Neuronal stem cell (in vitro differentiated cells): Measurements from ENCODE around the gene CYP2W1.
A peak's percentile ranks its signal among the peaks of the same experiment; 100 is the strongest.

Source experiments
- DNase-seq: peaks from one replicate; pipeline ENCODE4 v3.0.0-alpha.2; 2013; ENCODE audit warnings: low spot score
- H2AFZ ChIP-seq: one replicate; pipeline ENCODE4 v1.6.1; 2013; ENCODE audit warnings: mild to moderate bottlenecking, low read length, inconsistent platforms
- H2AK5ac ChIP-seq: 2 replicates; pipeline ENCODE4 v1.6.1; 2013; ENCODE audit warnings: low read depth, mild to moderate bottlenecking, inconsistent platforms, low read length, moderate library complexity, mixed read lengths
- H2BK120ac ChIP-seq: 2 replicates; pipeline ENCODE4 v1.6.1; 2013; ENCODE audit warnings: low read depth, mild to moderate bottlenecking, inconsistent platforms, low read length, moderate library complexity, mixed read lengths
- H2BK12ac ChIP-seq: one replicate; pipeline ENCODE4 v1.6.1; 2013; ENCODE audit warnings: low read length, inconsistent platforms
- H2BK15ac ChIP-seq: 2 replicates; pipeline ENCODE4 v1.6.1; 2013; ENCODE audit warnings: mild to moderate bottlenecking, low read length, inconsistent platforms, mixed read lengths
- H2BK5ac ChIP-seq: one replicate; pipeline ENCODE4 v1.6.1; 2013; ENCODE audit warnings: inconsistent platforms, mild to moderate bottlenecking, low read length, moderate library complexity
- H3K14ac ChIP-seq: one replicate; pipeline ENCODE4 v1.6.1; 2013; ENCODE audit warnings: low read length, inconsistent platforms
- H3K18ac ChIP-seq: 2 replicates; pipeline ENCODE4 v1.6.1; 2013; ENCODE audit warnings: low read length, inconsistent platforms
- H3K23ac ChIP-seq: 2 replicates; pipeline ENCODE4 v1.6.1; 2013; ENCODE audit warnings: low read depth, mild to moderate bottlenecking, mixed read lengths, low read length, inconsistent platforms; ENCODE audit not compliant: poor library complexity
- H3K27ac ChIP-seq: replicated peaks from 3 replicates; pipeline ENCODE4 v1.5.1; 2013; ENCODE audit warnings: low read length, inconsistent platforms
- H3K27me3 ChIP-seq, 3 experiments: 2 replicates each; pipeline ENCODE4 v1.6.1; 2013; ENCODE audit warnings: low read length in 3 of 3, mild to moderate bottlenecking in 2 of 3, inconsistent platforms in 1 of 3, low read depth in 1 of 3, mixed read lengths in 1 of 3, moderate library complexity in 1 of 3; ENCODE audit not compliant: control insufficient read depth in 3 of 3, insufficient read depth in 3 of 3
- H3K36me3 ChIP-seq, 2 donors: replicated peaks in 1 of 2; 2 replicates each; pipeline ENCODE4 v1.6.1; 2013; ENCODE audit warnings: low read length in 2 of 2; ENCODE audit not compliant: control insufficient read depth in 2 of 2, insufficient read depth in 2 of 2
- H3K4ac ChIP-seq: 2 replicates; pipeline ENCODE4 v1.6.1; 2013; ENCODE audit warnings: inconsistent platforms, mild to moderate bottlenecking, low read length, moderate library complexity
- H3K4me1 ChIP-seq, 2 donors: 1 replicate in 1 of 2; 2 replicates in 1 of 2; pipeline ENCODE4 v1.6.1; 2013; ENCODE audit warnings: low read length in 2 of 2, low read depth in 1 of 2; ENCODE audit not compliant: control insufficient read depth in 2 of 2, insufficient read depth in 1 of 2
- H3K4me2 ChIP-seq: one replicate; pipeline ENCODE4 v1.6.1; 2013; ENCODE audit warnings: mild to moderate bottlenecking, low read length, inconsistent platforms; ENCODE audit not compliant: insufficient read depth, poor library complexity, severe bottlenecking
- H3K4me3 ChIP-seq, 2 donors: 2 replicates each; pipeline ENCODE4 v1.5.1; 2013; ENCODE audit warnings: low read length in 2 of 2, mild to moderate bottlenecking in 2 of 2, inconsistent platforms in 1 of 2, moderate library complexity in 1 of 2
- H3K79me1 ChIP-seq: one replicate; pipeline ENCODE4 v1.6.1; 2013; ENCODE audit warnings: low read depth, mild to moderate bottlenecking, inconsistent platforms, low read length, moderate library complexity
- H3K9ac ChIP-seq: one replicate; pipeline ENCODE4 v1.6.1; 2013; ENCODE audit warnings: mild to moderate bottlenecking, low read depth, low read length, inconsistent platforms; ENCODE audit not compliant: poor library complexity
- H3K9me3 ChIP-seq, 2 donors: replicated peaks in 1 of 2; 2 replicates each; pipeline versions ENCODE3 to v1.6.1; 2013; ENCODE audit warnings: low read length in 2 of 2, mild to moderate bottlenecking in 2 of 2, inconsistent platforms in 1 of 2, low read depth in 1 of 2, mixed read lengths in 1 of 2, moderate library complexity in 1 of 2; ENCODE audit not compliant: control insufficient read depth in 2 of 2, insufficient read depth in 1 of 2
- H4K8ac ChIP-seq: one replicate; pipeline ENCODE4 v1.6.1; 2013; ENCODE audit warnings: low read depth, mild to moderate bottlenecking, inconsistent platforms, low read length, moderate library complexity
- H4K91ac ChIP-seq: one replicate; pipeline ENCODE4 v1.6.1; 2013; ENCODE audit warnings: low read length, low read depth, mild to moderate bottlenecking, inconsistent platforms; ENCODE audit not compliant: poor library complexity
- WGBS, 2 donors: extraction: QIAGEN DNeasy Blood & Tissue Kit; methylation state at CpG; one replicate each; pipeline ENCODE4 v1.1.7; 2013; ENCODE audit warnings: missing lambda C conversion rate in 2 of 2, mixed read lengths in 1 of 2; ENCODE audit not compliant: insufficient read length in 2 of 2, insufficient replicate concordance in 1 of 2; ENCODE audit errors: extremely low coverage in 2 of 2; 5-methylcytosine and 5-hydroxymethylcytosine counted together

Gene CYP2W1

GRCh38 chr7:968205-969105 is 14.5 kb upstream of the CYP2W1 start:
- H4K91ac ChIP-seq = no peak overlapping the region
- H3K4me3 ChIP-seq = no peak overlapping the region
- H3K36me3 ChIP-seq = peaks cover 26 to 69% of the 10 kb centered on the region in 2 donors
- H3K79me1 ChIP-seq = peaks cover 13% of the 10 kb centered on the region
- no peak overlapping the region for H2BK12ac ChIP-seq
- no peaks in the 10 kb centered on the region for H3K27me3 ChIP-seq
- no peaks in the 10 kb centered on the region for H3K9me3 ChIP-seq
- H3K14ac ChIP-seq = no peak overlapping the region
- H3K23ac ChIP-seq = peak overlapping the region; percentile 3
- no peak overlapping the region for H2BK120ac ChIP-seq
- H2BK5ac ChIP-seq = no peak overlapping the region
- H2BK15ac ChIP-seq = no peak overlapping the region
- no peak overlapping the region for H3K18ac ChIP-seq
- no peak for DNase-seq
- H3K9ac ChIP-seq = no peak overlapping the region
- H3K27ac ChIP-seq = no peak overlapping the region
- no peak overlapping the region for H3K4ac ChIP-seq
- no CpG with 5 or more reads among the region's 24 CpGs for WGBS, 2 donors
- no peak overlapping the region for H4K8ac ChIP-seq
- peaks cover 4 to 13% of the 10 kb centered on the region in 2 donors for H3K4me1 ChIP-seq
- H3K4me2 ChIP-seq = no peak overlapping the region
- no peak overlapping the region for H2AFZ ChIP-seq
- no peak overlapping the region for H2AK5ac ChIP-seq

GRCh38 chr7:969403-969802 is 13.6 kb upstream of the CYP2W1 start:
- Histone ChIP-seq H3K9ac (no peak overlapping the region), H3K4ac (no peak overlapping the region), H3K4me3 (no peak overlapping the region), H3K9me3 (no peaks in the 10 kb centered on the region), H2BK120ac (no peak overlapping the region), H2BK12ac (no peak overlapping the region), H3K27me3 (no peaks in the 10 kb centered on the region), H3K36me3 (peaks cover 26 to 70% of the 10 kb centered on the region in 2 donors), H3K27ac (no peak overlapping the region), H2AK5ac (no peak overlapping the region), H2BK5ac (no peak overlapping the region), H3K4me1 (peaks cover 7 to 8% of the 10 kb centered on the region in 2 donors), H3K18ac (no peak overlapping the region), H3K23ac (no peak overlapping the region), H3K14ac (no peak overlapping the region), H2BK15ac (no peak overlapping the region), H4K91ac (no peak overlapping the region), H4K8ac (no peak overlapping the region), H3K79me1 (peaks cover 16% of the 10 kb centered on the region), H2AFZ (no peak overlapping the region), H3K4me2 (peak overlapping the region; percentile 3)
- no peak for DNase-seq
- no CpG with 5 or more reads among the region's 11 CpGs for WGBS, 2 donors

GRCh38 chr7:970744-971143 is 12.2 kb upstream of the CYP2W1 start:
- peaks cover 24 to 70% of the 10 kb centered on the region in 2 donors for H3K36me3 ChIP-seq
- H2BK120ac ChIP-seq = no peak overlapping the region
- H4K91ac ChIP-seq = no peak overlapping the region
- H3K9ac ChIP-seq = no peak overlapping the region
- H3K27me3 ChIP-seq = no peaks in the 10 kb centered on the region
- no peak overlapping the region for H3K4me2 ChIP-seq
- no peak for DNase-seq
- H4K8ac ChIP-seq = no peak overlapping the region
- H3K4ac ChIP-seq = no peak overlapping the region
- peaks cover 2 to 6% of the 10 kb centered on the region in 2 donors for H3K4me1 ChIP-seq
- H2BK15ac ChIP-seq = no peak overlapping the region
- no peak overlapping the region for H3K18ac ChIP-seq
- H2BK5ac ChIP-seq = no peak overlapping the region
- peaks cover 21% of the 10 kb centered on the region for H3K79me1 ChIP-seq
- H3K27ac ChIP-seq = no peak overlapping the region
- no peak overlapping the region for H3K14ac ChIP-seq
- no peak overlapping the region for H2AFZ ChIP-seq
- no peak overlapping the region for H2AK5ac ChIP-seq
- no peak overlapping the region for H2BK12ac ChIP-seq
- H3K9me3 ChIP-seq = no peaks in the 10 kb centered on the region
- WGBS, 2 donors = no CpG with 5 or more reads among the region's 6 CpGs
- H3K4me3 ChIP-seq = no peak overlapping the region
- H3K23ac ChIP-seq = no peak overlapping the region

- H3K27me3 ChIP-seq = no peaks in the 10 kb centered on the region
- H3K36me3 ChIP-seq = peaks cover 24 to 60% of the 10 kb centered on the region in 2 donors
- H2BK5ac ChIP-seq = no peak overlapping the region
- H4K8ac ChIP-seq = no peak overlapping the region
- no peak overlapping the region for H3K4me2 ChIP-seq
- no peak overlapping the region for H3K4me3 ChIP-seq
- H3K9me3 ChIP-seq = no peaks in the 10 kb centered on the region
- H3K4me1 ChIP-seq = peaks cover 6 to 11% of the 10 kb centered on the region in 2 donors
- H2AFZ ChIP-seq = no peak overlapping the region
- peaks cover 21% of the 10 kb centered on the region for H3K79me1 ChIP-seq
- no peak overlapping the region for H2BK12ac ChIP-seq
- no peak overlapping the region for H2BK15ac ChIP-seq
- no peak overlapping the region for H3K27ac ChIP-seq
- no CpG with 5 or more reads among the region's 12 CpGs for WGBS, 2 donors
- H3K4ac ChIP-seq = no peak overlapping the region
- DNase-seq = no peak
- H3K14ac ChIP-seq = no peak overlapping the region
- no peak overlapping the region for H3K18ac ChIP-seq
- no peak overlapping the region for H2AK5ac ChIP-seq
- no peak overlapping the region for H4K91ac ChIP-seq
- H3K9ac ChIP-seq = no peak overlapping the region
- H2BK120ac ChIP-seq = no peak overlapping the region
- H3K23ac ChIP-seq = no peak overlapping the region
Observed at GRCh38 chr7:972110-972509, 10.9 kb upstream of the CYP2W1 start.
